SJSA1 (cell line): ENCODE data around the gene TMC5. TPM values are rescaled to one million over a fixed set of nuclear protein-coding genes. Genes with fewer than 3 reads are reported as not detected.
A peak's percentile ranks its signal among the peaks of the same experiment; 100 is the strongest.
"Not testable (repeated sequence)": the region's sequence is repeated elsewhere in the genome, so short reads cannot be mapped to it uniquely, and the experiment has no call there.

Source experiments
- DNase-seq, 2 experiments: peaks; one replicate each; pipeline ENCODE4 v3.0.0-alpha.2; 2015 to 2020; ENCODE audit warnings: low spot score in 2 of 2, low read depth in 1 of 2
- H3K27ac ChIP-seq: fragments of 250-450 bp; sonication (Bioruptor Pico); 2 replicates; pipeline ENCODE4 v1.5.1; 2020; ENCODE audit warnings: mild to moderate bottlenecking, moderate library complexity
- H3K27me3 ChIP-seq: fragments of 250-450 bp; sonication (Bioruptor Pico); replicated peaks from 2 replicates; pipeline ENCODE4 v1.5.1; 2020; ENCODE audit warnings: mild to moderate bottlenecking, moderate library complexity
- H3K36me3 ChIP-seq: fragments of 250-450 bp; sonication (Bioruptor Pico); 2 replicates; pipeline ENCODE4 v1.5.1; 2020; ENCODE audit warnings: mild to moderate bottlenecking
- H3K4me1 ChIP-seq: fragments of 250-450 bp; sonication (Bioruptor Pico); replicated peaks from 2 replicates; pipeline ENCODE4 v1.6.1; 2021; ENCODE audit warnings: mild to moderate bottlenecking
- H3K4me3 ChIP-seq: fragments of 250-450 bp; sonication (Bioruptor Pico); 2 replicates; pipeline ENCODE4 v1.5.1; 2020; ENCODE audit warnings: mild to moderate bottlenecking
- H3K9me3 ChIP-seq: fragments of 250-450 bp; sonication (Bioruptor Pico); replicated peaks from 2 replicates; pipeline ENCODE4 v1.5.1; 2020; ENCODE audit warnings: mild to moderate bottlenecking
- total RNA-seq: library from RNA; depleted of rRNA; stranded (reverse); fragments of >200 nt; shearing (Covaris generic); gene quantifications from 2 replicates; pipeline ENCODE4 v1.2.3, GENCODE V29; 2014; rRNA removed

The TMC5 gene
- total RNA-seq, 1 experiment from 2014 or later, result not detected

DNA sequence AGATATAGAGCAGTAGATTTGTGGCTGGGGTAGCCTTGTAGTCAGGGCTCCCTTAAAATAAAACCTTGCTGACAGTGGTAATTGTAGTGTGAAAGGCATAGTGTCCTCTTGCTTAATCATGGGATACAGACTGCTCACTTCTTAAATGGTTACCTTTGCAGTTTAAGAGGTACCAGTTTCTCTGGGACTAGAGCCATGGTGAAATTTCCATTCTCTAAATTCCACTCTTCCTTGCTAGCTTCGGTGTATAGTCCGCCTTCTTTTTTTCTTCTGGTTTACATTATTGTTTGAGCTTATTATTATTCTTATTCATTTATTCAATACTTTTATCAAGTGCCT is 107.7 kb downstream of the TMC5 start:
- peak overlapping the region; percentile 71; the same call in 1 of the 2 replicates for H3K4me3 ChIP-seq
- H3K9me3 ChIP-seq, result no peaks in the 10 kb centered on the region
- DNase-seq, result no peak
- no peaks in the 10 kb centered on the region for H3K27me3 ChIP-seq
- H3K36me3 ChIP-seq, result peaks cover 24% of the 10 kb centered on the region
- H3K4me1 ChIP-seq, result peaks cover 21% of the 10 kb centered on the region
- no peak overlapping the region for H3K27ac ChIP-seq

DNA sequence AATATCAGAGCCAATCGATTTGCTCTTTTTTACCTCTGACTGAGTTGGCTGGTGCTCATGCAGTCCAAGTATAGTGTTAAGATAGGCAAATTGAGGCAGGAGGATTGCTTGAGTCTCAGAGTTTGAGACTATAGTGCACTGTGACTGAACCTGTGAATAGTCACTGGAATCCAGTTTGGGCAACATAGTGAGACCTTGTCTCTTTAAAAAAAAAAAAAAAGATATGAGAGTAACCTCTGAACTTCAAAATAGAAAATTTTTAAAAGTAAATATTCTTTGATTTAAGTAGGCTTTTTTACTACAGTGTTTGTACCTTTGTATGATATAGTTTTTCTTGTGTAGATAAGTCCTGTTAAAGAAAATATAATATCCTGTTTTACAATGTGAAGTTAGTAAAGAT is 109.5 kb downstream of the TMC5 start:
- H3K4me3 ChIP-seq, result no peak overlapping the region
- H3K27ac ChIP-seq, result no peak overlapping the region
- peaks cover 14% of the 10 kb centered on the region for H3K4me1 ChIP-seq
- DNase-seq, result no peak
- H3K9me3 ChIP-seq, result no peaks in the 10 kb centered on the region
- H3K36me3 ChIP-seq, result peaks cover 32% of the 10 kb centered on the region
- H3K27me3 ChIP-seq, result no peaks in the 10 kb centered on the region

- H3K4me3 ChIP-seq, result no peak overlapping the region
- peaks cover 11% of the 10 kb centered on the region for H3K4me1 ChIP-seq
- H3K27ac ChIP-seq, result no peak overlapping the region
- H3K27me3 ChIP-seq, result no peaks in the 10 kb centered on the region
- peaks cover 47% of the 10 kb centered on the region for H3K36me3 ChIP-seq
- no peaks in the 10 kb centered on the region for H3K9me3 ChIP-seq
- DNase-seq, result no peak
These were observed 111.0 kb downstream of the TMC5 start for GRCh38 chr16:19528666-19529065.

GRCh38 chr16:19532601-19533000 is 114.9 kb downstream of the TMC5 start:
- Histone ChIP-seq H3K4me3 (no peak overlapping the region), H3K27me3 (no peaks in the 10 kb centered on the region), H3K36me3 (peaks cover 75% of the 10 kb centered on the region), H3K4me1 (no peaks in the 10 kb centered on the region), H3K27ac (no peak overlapping the region), H3K9me3 (no peaks in the 10 kb centered on the region)
- DNase-seq, result no peak

GRCh38 chr16:19540241-19540970 is 122.7 kb downstream of the TMC5 start:
- H3K9me3 ChIP-seq, result no peaks in the 10 kb centered on the region
- H3K27ac ChIP-seq, result no peak overlapping the region
- DNase-seq, result no peak
- H3K4me3 ChIP-seq, result no peak overlapping the region
- H3K27me3 ChIP-seq, result no peaks in the 10 kb centered on the region
- H3K4me1 ChIP-seq, result no peaks in the 10 kb centered on the region
- peaks cover 74% of the 10 kb centered on the region for H3K36me3 ChIP-seq

DNA sequence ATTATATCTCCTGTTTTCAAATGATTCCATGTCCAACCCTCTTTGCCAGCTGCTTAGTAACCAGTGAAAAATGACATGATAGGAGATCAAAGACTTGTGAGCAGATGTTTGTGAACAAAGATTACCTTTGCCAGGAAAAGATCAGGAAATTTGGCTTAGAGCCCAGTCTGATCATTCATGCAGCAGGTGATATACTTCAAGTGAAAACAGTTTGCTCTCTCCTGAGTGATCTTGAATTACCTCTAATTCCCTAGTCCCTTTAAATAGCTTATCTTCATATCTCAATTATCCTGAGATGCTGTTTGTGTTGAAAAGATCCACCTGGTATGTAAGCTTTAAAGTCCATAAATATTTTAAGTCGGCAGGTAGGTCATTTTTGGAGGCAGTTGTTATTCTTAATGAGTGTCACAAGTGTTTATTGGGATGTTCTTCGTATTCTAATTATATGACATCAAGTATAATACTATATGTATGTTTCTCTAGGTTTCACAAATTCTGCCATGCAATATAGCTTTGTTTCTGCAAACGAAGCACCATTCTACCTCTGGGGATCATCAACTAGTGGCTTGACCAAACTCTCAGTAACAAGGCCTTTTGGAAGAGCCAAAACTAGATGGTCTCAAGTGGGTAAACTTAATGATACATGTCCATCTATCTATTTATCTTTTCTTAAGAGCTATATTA is 124.6 kb downstream of the TMC5 start:
- Histone ChIP-seq H3K36me3 (peaks cover 66% of the 10 kb centered on the region), H3K9me3 (no peaks in the 10 kb centered on the region), H3K4me3 (no peak overlapping the region), H3K27me3 (no peaks in the 10 kb centered on the region), H3K4me1 (no peaks in the 10 kb centered on the region), H3K27ac (no peak overlapping the region)
- DNase-seq, result no peak

GRCh38 chr16:19543278-19543996 is 125.8 kb downstream of the TMC5 start:
- peaks cover 67% of the 10 kb centered on the region for H3K36me3 ChIP-seq
- not testable (repeated sequence) for H3K27ac ChIP-seq, DNase-seq, H3K4me1 ChIP-seq, H3K9me3 ChIP-seq, H3K4me3 ChIP-seq, H3K27me3 ChIP-seq

GRCh38 chr16:19548144-19548543 is 130.5 kb downstream of the TMC5 start:
- no peaks in the 10 kb centered on the region for H3K4me1 ChIP-seq
- no peaks in the 10 kb centered on the region for H3K27me3 ChIP-seq

More at GRCh38 chr16:19548144-19548543, 130.5 kb downstream of the TMC5 start:
- Histone ChIP-seq H3K4me3 (no peak overlapping the region), H3K36me3 (peaks cover 49% of the 10 kb centered on the region), H3K27ac (no peak overlapping the region), H3K9me3 (no peaks in the 10 kb centered on the region)
- no peak for DNase-seq

Other genes starting within 250 kb of the TMC5 start
- gene SYT17, start 249.6 kb upstream of the TMC5 start, total RNA-seq, result 0.29 and 0.88 TPM in 2 replicates
- not detected in 2 replicates for gene CLEC19A, start 132.2 kb upstream of the TMC5 start, total RNA-seq
- gene GDE1, start 104.2 kb downstream of the TMC5 start, total RNA-seq, result 39.6 and 48.2 TPM in 2 replicates
- gene CCP110, start 106.1 kb downstream of the TMC5 start, total RNA-seq, result 20.0 and 28.3 TPM in 2 replicates
- 20.9 and 23.7 TPM in 2 replicates for gene VPS35L, start 137.8 kb downstream of the TMC5 start, total RNA-seq